NCI-H524 treated with DMSO at 0.1 percent for 48 hours (cell line): ENCODE data around the gene CEP192.
"Not testable (repeated sequence)": the region's sequence is repeated elsewhere in the genome, so short reads cannot be mapped to it uniquely, and the experiment has no call there.

Source experiments
- DNase-seq: peaks from one replicate; lab custom pipeline; 2025; lab: John Stamatoyannopoulos, UW

Gene CEP192

DNA sequence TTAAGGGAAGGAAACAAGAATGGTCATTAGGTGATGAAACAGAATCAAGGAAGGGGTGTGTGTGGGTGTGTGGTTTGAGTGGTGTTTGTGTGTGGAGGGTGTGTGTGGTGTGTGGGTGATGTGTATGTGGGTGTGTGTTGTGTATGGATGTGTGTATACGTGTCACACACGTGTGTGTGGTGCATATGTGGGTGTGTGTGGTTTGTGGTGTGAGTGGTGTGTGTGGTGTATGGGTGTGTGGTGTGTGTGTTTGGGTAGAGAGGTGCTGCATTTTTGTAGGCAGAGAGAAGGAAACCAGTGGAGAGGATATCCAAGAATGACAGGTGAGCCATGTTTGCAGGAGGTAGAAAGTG is 1.1 kb upstream of the CEP192 start:
- no peak for DNase-seq

DNA sequence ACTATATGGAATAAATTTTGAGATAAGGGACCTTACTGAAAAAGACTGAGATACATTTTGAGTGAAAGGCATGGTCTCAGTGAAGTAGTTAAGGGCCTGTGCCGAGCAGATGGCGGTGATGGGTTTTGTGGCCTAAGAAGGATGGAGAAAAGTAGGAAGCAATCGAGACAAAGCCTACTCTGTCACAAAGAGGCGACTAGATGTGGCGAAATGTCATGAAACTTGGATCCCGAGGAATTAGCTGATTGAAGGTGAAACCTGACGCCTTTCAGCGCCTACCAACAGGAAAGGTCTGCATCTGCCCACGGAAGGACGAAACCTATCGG is 558 bp upstream of the CEP192 start:
- DNase-seq, result no peak

DNA sequence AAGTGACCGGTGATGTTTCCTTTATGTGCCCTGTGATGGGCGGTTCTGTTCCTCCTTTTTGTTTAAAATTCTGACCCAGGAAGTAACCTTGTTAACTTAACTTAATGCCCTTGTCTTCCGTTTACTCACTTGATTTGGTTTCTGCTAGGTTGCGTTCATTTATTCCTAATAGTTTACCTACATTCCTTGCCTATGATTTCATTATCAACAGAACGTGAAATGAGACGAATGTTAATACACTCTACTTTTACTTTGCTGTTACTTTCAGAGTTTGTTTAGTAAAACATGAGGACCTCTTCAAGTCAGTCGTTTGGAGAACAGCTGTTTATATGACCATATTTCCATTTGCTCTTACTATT is 638 bp downstream of the CEP192 start:
- no peak for DNase-seq

DNA sequence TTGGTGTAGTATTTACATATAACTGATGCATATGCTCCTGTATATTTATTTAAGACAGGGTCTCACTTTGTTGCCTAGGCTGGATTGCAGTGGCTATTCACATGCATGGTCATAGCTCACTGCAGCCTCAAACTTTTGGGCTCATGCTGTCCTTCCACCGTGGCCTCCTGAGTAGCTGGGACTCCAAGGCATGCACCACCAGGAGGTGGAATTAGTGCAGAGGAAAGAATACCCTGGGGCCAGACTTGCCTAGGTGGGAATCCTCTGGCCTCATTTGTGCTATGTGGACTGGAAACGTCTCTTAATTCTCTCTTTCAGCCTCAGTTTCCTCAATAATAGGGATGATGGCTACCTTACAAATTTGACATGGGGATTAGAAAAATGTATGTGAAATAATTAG is 2.3 kb downstream of the CEP192 start:
- DNase-seq, result no peak

DNA sequence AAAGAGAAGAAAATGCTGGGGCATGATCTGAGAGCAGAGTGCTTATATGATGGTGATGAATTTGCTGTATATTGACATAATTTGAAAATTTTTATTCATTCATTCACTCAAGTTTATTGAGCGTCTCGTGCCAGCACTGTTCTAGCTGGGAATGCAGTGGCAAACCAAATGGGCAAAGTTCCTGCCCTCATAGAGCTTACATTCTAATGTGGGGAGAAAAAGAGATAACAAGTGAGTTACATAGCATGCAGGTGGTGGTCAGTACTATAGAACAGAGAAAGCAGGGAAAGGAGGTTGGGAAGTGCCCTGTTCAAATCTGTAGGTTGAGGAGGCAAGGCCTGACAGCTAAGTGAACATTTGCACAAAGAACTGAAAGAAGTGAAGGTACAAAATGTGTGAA is 4.3 kb downstream of the CEP192 start:
- DNase-seq, result no peak

DNA sequence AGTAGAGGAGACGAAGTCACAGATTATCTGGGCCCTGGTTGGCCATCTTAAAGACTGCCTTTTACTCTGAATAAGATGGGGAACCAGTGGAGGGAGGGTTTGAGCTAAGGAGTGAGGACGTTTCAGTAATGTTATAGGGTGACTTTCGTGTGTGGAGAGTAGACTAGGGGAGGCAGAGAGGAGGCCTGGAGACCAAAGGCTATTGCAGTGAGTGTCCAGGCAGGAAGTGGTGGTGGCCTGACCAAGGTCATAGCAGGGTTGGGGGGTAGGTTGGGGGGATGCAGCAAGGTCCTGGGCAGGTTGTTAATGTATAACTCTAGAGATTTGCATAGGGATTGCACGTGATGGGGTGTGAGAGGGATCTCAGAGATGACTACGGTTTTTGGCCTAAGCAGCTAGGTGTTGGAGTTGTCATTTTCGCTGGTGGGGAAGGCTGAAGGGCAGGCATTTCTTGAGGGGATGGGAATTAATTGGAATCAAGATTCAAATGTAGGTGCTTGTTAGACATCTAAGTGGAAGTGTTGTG is 4.9 kb downstream of the CEP192 start:
- no peak for DNase-seq

DNA sequence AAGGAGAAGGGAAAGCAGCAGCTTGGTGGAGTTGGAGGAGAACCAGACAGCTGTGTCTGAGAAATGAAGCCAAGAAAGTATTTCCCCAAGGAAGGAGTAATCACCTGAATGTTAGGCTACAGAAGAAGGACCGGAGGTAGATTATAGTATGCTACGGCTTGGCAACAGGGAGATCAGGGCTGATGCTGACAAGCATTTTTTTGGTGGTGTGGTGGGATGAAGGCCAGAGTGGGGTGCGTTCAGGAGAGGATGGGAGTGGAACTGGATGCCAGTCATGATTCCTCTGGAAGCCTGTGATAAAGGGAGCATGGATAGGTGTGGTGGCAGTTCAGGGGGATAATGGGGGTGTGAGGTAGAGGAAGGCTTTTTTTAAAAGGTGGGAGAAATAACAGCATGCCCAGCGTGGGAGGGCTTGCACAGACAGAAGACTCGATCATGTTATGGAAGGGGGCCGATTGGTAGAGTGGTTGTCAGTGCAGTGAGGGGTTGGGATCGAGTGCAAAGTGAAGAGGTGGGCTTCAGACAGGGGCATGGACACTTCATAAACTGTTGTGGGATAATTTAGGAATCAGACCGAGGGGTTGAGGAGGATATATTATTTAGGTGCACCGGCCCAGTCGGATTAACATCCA is 5.6 kb downstream of the CEP192 start:
- DNase-seq, result no peak

DNA sequence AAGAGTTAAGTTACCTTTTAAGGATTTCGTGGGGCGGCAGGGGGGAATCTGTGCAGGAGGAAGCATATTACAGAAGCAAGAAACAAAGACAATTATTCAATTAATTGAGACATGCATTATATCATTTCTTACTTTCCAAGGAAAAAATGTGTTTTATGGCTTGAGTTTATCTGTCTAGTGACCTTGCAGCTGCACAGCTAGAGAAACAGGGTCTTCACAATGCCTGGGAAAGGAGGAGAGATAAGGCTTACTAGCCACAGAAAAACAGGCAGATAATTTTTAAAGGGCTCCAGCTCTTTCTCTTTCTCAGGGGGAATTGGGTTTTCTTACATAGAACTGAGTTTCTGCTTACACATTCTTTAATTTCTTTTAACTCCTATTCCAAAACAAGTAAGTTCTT is 6.2 kb downstream of the CEP192 start:
- DNase-seq, result not testable (repeated sequence)

DNA sequence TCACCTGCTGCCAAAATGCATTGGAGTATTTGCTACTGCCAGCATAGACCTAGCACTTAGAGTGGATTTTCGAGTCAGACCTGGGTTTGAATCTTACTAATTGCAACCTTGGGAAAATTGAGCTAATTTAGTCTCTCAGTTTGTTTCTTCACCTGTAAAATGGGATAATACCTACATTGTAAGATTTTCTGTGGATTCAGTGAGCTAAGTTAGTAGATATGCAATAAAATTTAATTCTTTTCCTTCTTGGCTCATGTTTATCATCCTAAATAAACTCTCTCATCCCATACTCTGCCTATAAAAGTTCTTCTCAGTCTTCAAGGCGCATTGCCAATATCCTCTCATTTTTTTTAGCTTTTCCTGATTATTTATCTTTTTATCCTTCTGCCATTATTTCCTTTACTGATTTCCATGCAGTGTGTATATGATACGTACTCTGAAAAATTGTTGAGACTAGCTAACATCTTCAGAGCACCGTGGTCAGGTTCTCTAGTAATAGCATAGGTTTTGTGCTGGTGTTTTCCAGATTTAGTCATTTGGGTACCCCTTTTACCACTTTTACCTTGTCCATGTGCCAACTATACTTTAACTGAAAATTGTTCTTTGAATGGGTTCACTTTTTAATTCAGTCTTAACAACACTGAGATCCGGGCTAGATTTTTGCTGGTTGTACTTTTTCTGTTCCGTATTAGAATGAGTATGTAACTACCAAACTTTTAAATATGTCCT is 7.3 kb downstream of the CEP192 start:
- DNase-seq, result no peak

DNA sequence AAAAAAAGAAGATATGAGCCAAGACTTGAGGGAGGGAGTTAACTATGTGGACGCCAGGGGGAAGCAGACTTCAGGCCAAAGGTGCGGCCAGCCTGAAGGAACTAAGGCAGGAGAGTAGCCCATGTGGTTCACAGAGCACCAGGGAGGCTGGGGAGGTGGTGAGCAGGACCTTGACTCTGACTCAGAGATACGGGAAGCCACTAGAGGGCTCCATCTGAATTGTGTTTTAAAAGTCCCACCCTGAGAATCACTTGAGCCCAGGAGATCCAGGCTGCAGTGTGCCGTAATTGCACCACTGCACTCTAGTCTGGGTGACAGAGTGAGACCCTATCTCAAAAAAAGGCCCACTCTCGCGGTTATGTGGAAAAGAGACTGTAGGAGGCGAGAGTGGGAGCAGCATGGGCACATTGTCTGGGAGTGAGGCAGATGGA is 12.3 kb downstream of the CEP192 start:
- peak; percentile 50 for DNase-seq

DNA sequence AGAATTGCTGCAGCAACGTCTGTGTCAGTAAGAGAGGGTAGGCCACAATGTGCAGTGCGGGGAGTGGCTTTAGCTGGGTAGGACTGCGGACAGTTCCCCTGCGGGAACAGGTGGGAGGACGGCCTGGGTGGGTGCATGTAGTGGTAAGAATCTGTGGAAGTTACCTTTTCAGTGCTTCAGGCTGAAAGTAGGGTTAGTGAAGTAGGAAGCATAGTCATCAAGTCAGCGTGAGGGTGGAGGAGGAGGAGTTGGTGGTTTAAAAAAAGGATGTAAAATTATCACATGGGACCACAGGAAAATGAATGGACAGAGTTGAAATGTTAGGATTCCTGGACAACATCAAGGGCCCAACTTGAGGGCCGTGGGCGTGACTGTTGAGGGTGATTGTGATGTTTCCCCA is 13.2 kb downstream of the CEP192 start:
- DNase-seq, result no peak

DNA sequence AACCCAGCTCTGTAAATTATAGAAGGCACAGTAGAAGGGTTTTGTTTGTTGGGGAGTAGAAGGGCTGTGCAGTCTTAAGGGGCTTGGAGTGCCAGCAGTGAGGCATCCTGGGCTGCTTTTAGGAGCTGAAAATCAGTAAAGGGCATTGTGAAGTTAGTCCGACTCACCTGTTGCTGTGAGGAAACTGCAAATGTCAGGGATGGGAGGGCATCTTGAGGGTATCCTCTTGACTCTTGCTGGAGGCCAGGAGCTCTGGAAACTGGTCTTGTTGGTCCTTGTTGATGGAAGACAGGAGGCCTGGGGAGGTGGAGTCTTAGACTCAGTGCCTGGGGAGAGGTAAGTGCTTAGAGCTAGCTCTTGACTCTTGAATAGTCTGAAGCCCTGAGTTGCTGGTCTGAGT is 14.1 kb downstream of the CEP192 start:
- DNase-seq, result no peak

DNA sequence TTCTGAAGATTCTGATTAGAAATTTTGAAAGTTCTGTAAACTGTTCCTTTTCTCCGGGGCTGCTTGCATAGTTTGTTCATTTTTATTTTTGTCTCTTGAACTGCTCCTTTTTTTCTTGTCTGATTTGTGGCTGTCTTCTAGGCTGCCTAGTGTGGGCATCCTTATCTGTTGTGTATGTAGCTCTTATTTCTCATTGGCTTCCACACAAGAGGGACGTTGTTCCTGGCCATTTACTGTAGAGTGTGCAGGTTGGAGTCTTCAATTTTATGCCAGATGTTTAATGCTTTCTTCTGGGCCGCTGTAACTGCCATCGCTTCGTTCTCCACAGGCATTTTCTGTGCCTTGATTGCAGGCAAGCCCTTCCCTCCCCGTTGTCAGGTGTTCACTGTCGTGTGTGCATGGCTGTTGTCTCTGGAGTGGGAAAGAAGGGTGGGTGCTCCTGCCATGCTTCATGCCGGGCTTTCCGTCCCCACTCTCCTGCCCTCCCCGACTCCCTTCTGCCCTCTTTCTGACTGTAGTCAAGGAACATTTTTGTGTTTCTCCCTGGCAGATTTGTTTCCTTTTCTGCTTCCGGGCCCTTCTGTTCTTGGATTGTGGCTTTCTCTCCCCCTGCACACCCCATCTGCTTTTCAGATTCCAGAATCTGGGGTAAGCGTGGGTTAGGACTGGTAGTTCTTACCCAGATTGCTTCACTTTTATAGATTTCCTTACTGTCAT is 15.5 kb downstream of the CEP192 start:
- DNase-seq, result no peak

DNA sequence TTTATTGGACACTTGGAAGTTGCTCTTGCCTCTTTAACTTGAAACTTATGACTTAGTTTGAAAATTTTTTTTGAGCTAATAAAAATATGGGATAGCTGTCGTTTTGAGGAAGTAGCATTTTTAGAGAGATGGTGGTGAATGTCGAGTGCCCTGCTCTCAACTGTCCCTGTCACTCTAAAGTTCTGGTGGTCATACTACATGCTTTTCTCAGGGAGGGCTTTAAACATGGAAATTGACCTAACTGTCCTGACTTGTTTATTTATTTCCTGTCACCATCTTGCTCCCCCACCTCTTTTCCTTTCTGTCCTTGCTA is 16.0 kb downstream of the CEP192 start:
- no peak for DNase-seq

DNA sequence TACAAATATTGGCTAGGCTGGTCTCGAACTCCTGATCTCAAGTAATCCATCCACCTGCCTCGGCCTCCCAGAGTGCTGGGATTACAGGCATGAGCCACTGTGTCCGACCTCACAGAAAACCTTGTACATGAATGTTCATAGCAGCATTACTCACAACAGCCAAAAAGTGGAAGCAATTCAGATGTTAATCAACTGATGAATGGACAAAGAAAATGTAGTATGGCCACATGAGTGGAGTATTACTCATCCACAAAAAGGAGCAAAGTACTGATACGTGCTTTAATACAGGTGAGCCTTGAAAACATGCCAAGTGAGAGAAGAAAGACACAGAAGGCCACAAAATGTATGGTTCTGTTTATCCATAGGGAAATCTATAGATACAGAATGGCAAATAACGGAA is 20.6 kb downstream of the CEP192 start:
- no peak for DNase-seq

DNA sequence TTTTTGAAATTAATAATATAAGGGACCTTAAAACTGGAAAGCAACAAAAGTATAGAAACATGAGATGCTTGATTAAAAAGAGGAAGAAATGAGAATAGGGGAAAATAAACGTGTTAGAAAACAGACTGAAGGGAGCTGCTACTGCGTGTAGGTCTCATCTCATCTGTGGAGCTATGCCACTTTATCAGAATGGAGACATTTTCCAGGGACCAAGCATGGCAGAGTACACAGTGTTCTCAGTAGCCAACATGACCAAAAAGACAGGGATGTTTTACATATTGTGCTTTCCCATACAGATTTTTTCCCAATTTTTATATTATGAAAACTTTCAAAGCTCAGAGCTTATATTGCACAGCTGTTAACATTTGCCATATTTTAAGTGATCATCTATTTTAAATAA is 23.1 kb downstream of the CEP192 start:
- no peak for DNase-seq

DNA sequence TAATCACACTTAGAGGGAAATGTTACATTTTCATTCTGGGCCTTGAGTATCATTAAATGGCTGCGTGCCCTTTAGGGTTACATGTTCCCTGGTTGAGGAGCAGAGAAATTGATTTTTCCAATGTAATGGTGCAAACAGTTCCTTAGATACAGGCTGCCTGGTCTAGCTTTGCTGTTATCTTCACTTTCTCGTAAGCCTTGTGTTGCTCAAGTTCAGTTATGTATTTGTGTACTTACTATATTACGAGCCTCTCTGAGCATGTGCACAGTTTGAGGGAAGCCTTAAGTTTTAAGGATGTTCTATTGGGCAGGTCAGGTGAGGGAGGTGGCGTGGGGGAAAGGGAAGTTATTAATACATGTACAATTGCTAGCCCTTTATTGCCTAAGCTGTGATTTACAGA is 23.7 kb downstream of the CEP192 start:
- no peak for DNase-seq

DNA sequence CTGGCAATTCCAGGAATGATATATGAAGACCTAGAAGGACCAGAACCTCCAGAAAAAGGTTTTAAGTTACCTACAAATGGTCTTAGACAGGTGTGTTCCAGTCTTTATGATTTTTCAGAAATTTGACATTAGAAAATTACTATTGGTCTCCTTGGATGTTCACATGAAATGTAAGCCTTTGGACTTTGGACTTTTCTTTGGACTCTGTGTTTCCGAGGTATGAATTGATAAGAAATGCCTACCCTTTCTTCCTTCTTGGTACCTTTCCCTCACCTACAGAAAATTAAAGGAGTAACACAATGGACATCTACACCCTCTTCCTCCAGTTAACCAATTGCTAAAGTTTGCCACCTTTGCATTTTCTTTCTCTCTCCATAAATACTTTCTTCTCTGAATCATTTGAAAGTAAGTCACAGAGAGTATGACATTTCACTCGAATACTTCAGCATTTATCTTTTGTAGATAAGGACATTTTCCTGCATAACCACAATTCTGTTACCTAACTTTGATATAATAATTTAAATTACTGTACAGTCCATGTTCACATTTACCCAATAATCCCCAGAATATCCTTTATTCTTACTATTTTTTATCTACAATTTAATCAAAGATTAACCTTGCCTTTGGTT is 26.2 kb downstream of the CEP192 start:
- DNase-seq, result no peak

DNA sequence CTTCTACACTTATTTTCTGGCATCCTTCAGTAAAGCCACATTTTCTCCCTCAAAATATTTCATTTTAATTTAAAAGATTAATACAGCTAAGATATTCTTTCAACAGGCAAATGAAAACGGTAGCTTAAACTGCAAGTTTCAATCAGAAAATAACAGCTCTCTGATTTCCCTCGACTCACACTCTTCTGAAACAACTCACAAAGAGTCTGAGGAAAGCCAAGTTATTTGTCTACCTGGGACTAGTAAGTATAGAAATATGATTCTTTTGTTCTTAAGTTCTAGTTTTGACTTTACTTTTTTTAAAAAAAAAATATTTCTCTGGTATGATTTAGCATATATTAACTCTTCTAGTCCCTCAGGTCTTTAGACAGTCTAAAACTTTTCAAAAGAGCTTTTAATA is 27.2 kb downstream of the CEP192 start:
- no peak for DNase-seq

DNA sequence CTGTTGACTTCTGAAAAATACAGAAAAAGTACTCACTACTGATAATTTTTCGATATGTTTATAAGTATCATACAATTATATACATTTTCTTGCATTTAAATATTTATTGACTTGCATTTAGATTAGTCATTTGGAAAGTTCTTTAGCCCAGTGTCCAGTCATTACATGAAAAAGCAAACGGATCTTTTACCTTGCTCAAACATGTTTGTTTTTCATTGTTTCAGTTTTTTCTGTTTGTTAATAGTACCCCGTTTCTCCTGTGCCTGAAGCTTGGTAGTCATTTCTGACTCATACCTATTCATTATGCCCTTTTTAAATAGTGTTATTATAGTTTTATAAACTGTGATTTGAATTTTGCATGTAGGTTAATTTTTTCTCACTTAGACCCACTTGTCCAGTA is 28.1 kb downstream of the CEP192 start:
- DNase-seq, result no peak

DNA sequence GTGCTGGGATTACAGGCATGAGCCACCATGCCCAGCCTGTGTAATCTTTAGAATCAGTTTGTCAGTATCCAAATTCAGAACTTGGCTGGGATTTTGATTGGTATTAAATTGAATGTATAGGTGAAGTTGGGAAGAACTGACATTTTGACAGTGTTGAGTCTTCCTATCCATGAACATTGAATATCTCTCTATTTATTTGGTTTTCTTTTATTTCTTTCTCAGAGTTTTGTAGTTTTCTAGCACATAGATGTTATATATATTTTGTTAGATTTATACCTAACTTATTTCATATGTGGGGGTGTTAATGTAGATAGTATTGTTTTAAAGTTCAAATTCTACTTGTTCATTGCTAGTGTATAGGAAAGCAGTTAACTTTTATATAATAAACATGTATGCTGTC is 31.5 kb downstream of the CEP192 start:
- DNase-seq, result no peak

DNA sequence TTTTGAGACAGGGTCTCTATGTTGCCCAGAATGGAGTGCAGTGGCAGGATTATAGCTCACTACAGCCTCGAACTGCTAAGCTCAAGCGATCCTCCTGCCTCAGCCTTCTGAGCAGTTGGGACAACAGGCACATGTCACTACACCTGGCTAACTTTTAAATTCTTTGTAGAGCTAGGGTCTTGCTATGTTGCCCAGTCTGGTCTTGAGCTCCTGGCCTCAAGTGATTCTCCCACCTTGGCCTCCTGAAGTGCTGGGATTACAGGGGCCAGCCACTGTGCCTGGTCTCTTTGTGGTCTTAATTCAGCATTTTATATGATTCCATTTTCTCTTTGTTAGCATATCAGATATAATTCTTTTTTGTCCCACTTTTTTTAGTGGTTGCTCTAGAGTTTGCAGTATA is 34.1 kb downstream of the CEP192 start:
- DNase-seq, result no peak

DNA sequence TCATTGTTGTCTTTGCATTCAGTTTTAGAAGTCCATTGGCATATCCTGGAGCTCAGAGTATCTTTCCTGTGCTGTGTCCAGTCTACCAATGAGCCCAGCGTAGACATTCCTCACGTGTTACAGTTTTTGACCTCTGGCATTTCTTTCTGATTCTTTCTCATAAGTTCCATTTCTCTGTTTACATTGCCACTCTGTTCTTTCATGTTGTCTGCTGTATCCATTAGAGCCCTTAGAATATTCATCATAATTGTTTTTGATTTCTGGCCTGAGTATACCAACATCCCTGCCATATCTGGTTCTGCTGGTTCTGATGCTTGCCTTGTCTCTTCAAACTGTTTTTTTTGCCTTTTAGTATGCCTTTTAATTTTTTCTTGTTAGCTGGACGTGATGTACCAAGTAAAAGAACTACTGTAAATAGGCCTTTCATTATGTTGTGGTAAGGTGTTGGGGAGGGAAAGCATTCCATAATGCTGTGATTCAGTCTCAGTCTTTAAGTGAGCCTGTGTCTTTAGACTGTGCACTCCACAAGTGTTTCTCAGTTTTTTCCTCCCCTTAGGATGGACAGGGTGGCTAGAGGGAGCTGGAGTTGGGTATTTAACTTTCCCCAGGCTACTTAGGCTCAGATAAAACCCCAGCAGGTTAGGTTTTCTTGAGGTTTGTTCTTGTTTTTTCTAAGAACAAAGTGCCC is 35.6 kb downstream of the CEP192 start:
- DNase-seq, result no peak
